IMR-90 (cell line): ENCODE data around the gene IFNG.

Experiments
- BHLHE40 ChIP-seq: fragments of 150-350 bp; IDR thresholded peaks from 2 replicates; pipeline ENCODE4 v1.6.1; 2016; ENCODE audit warnings: mild to moderate bottlenecking, low read depth, low read length
- CEBPB ChIP-seq: IDR thresholded peaks from 2 replicates; pipeline ENCODE4 v1.6.1; 2012; ENCODE audit warnings: low read depth, low read length, improper control_type of control experiment
- CHD1 ChIP-seq: IDR thresholded peaks from 2 replicates; pipeline ENCODE4 v1.6.1; 2012; ENCODE audit warnings: low read depth, low read length, improper control_type of control experiment
- CTCF ChIP-seq: conservative IDR thresholded peaks from 2 replicates; pipeline ENCODE4 v1.5.1; 2012; ENCODE audit warnings: mild to moderate bottlenecking, low read depth, low read length, improper control_type of control experiment
- FOS ChIP-seq: fragments of 150-350 bp; IDR thresholded peaks from 2 replicates; pipeline ENCODE4 v1.6.1; 2016; ENCODE audit warnings: low read depth, low read length
- MAFK ChIP-seq: IDR thresholded peaks from 2 replicates; pipeline ENCODE4 v1.6.1; 2012; ENCODE audit warnings: low read depth, low read length, improper control_type of control experiment
- MXI1 ChIP-seq: IDR thresholded peaks from 2 replicates; pipeline ENCODE4 v1.6.1; 2012; ENCODE audit warnings: low read depth, mild to moderate bottlenecking, low read length, moderate library complexity, borderline replicate concordance
- NFE2L2 ChIP-seq: fragments of 150-350 bp; IDR thresholded peaks from 2 replicates; pipeline ENCODE4 v1.6.1; 2016; ENCODE audit warnings: low read depth, mild to moderate bottlenecking, low read length
- POLR2A ChIP-seq: IDR thresholded peaks from 2 replicates; pipeline ENCODE4 v1.6.1; 2012; ENCODE audit warnings: mild to moderate bottlenecking, low read depth, low read length
- RAD21 ChIP-seq: IDR thresholded peaks from 2 replicates; pipeline ENCODE4 v1.6.1; 2012; ENCODE audit warnings: low read length, improper control_type of control experiment
- RCOR1 ChIP-seq: IDR thresholded peaks from 2 replicates; pipeline ENCODE4 v1.6.1; 2012; ENCODE audit warnings: mild to moderate bottlenecking, low read length, improper control_type of control experiment; ENCODE audit not compliant: insufficient replicate concordance

GRCh38 chr12:68185598-68185997 lies 26.1 kb upstream of the IFNG start:
- TF ChIP-seq CTCF: no peak
- TF ChIP-seq RAD21: no peak
- no peak for TF ChIP-seq POLR2A
- TF ChIP-seq CEBPB: no peak
- no peak for TF ChIP-seq CHD1
- no peak for TF ChIP-seq FOS
- TF ChIP-seq RCOR1: no peak
- no peak for TF ChIP-seq MAFK
- TF ChIP-seq BHLHE40: no peak
- no peak for TF ChIP-seq MXI1
- no peak for TF ChIP-seq NFE2L2
